ENCODE data around the gene NCK2.

GRCh38 chr2:105853354-105854088 lies 108.8 kb downstream of the NCK2 start:
- TF ChIP-seq RCOR1 (IDR thresholded peaks at IDR 0.05; ENCODE audit: insufficient replicate concordance, low read length) (no peak), CTCF (conservative IDR thresholded peaks at IDR 0.05; ENCODE audit: low read depth, low read length) (no peak), CEBPB (IDR thresholded peaks at IDR 0.05; ENCODE audit: low read depth, low read length) (no peak), USF2 (IDR thresholded peaks at IDR 0.05; ENCODE audit: low read depth, low read length) (no peak), POLR2A (IDR thresholded peaks at IDR 0.05; ENCODE audit: low read depth, low read length) (no peak), RFX5 (IDR thresholded peaks at IDR 0.05; ENCODE audit: low read depth, low read length) (no peak), ELK1 (IDR thresholded peaks at IDR 0.05; ENCODE audit: borderline replicate concordance, low read depth, low read length) (no peak), SMC3 (IDR thresholded peaks at IDR 0.05; ENCODE audit: low read depth, low read length) (no peak)

All from IMR-90 (cell line).